GM21360 (cell line): Measurements from ENCODE around the gene ZNF93.
"Not testable (repeated sequence)": the region's sequence is repeated elsewhere in the genome, so short reads cannot be mapped to it uniquely, and the experiment has no call there.

ENCODE experiments used
- ATAC-seq: cut with Tn5 transposase; IDR thresholded peaks from one replicate; pipeline ENCODE4 v1.9.1; 2021; ENCODE audit warnings: mild to moderate bottlenecking, moderate library complexity; ENCODE audit not compliant: unreplicated experiment

ZNF93 gene

GRCh38 chr19:19933432-19934314 lies 32.9 kb downstream of the ZNF93 start:
- not testable (repeated sequence) for ATAC-seq

DNA sequence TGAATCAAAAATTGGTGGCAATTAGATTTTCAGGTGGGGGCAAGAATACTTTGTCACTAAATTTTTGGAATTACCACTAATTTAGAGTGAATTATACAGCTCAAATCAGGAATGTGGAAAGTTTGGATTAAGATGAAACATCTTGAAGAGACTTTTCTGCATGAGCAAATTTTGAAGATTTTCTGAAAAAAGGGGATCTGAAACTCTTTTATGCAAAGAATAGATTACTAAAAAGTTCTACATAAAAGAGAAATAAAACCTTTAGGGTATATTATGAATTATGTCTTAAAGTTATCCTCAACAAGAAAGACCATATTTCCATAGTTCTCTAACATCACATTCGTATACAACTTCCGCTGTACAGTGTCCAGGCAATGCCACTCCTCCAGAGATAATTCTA lies 36.7 kb downstream of the ZNF93 start:
- no peak for ATAC-seq

GRCh38 chr19:19938449-19938848 lies 37.7 kb downstream of the ZNF93 start:
- no peak for ATAC-seq

GRCh38 chr19:19943848-19944582 lies 43.3 kb downstream of the ZNF93 start:
- ATAC-seq = no peak

DNA sequence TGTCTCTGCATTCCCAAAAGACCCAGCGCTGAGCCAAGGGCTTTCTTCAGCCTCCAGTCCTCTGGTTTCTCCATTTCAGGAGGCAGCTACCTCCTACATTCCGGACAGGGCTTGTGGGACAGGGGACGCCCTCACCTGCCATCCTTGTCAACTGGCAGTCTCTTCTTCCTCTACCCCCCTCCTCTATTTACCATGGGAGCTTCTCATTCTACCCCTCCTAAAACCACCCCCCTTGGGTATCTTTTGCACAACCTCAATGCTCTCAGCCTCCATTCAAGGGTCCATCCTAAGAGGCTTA lies 43.8 kb downstream of the ZNF93 start:
- ATAC-seq = no peak

DNA sequence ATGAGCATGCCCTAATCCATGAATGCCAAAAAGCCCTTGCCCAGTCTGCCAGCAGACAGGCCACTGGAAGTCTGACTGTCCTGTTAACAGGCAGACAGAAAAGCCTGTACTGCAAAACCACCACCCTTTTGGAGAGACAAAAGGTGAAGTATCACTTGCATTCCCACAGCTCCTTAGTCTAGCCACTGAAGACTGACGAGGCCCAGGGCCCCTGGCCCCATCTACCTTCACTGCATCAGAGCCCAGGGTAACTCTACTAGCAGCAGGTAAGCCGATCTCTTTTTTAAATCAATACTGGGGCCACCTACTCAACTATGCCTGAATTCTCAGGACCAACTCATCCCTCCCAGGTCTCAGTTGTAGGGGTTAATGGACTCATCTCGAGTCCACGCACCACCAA lies 45.5 kb downstream of the ZNF93 start:
- no peak for ATAC-seq

GRCh38 chr19:19948800-19949199 lies 48.1 kb downstream of the ZNF93 start:
- ATAC-seq = no peak

- ATAC-seq = no peak
These were observed 54.5 kb downstream of the ZNF93 start for GRCh38 chr19:19955208-19955607.

DNA sequence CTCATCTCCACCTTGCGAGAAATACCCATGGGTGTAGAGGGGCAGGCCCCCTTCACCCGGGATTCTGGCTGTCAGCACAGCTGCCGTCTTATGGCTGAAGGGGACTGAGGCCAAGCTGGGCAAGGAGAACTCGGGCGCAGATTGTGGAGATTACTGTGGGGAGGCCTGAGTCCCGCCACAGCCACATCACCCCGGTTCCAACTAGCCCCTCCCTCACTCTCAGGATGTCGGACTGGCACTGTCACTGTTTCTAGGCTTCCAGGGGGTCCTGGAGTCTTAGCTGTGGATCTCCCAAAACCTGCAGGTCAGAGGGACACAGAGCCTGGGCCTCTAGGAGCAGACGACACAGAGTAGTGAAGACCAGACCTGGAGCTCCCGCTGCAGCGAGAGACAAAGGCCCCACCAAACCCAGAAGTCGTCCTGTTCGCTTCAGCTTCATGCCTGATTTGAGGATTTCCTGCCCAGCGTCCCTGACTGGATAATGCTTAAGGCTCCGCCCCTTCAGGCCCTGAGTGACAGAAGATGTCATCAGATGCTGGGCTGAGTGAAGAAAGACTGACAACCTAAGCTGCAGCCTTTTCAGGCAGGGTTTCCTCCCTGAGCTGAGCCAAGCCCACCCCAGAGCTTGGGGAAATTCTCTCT lies 55.8 kb downstream of the ZNF93 start:
- no peak for ATAC-seq

GRCh38 chr19:19957766-19958165 lies 57.0 kb downstream of the ZNF93 start:
- not testable (repeated sequence) for ATAC-seq

DNA sequence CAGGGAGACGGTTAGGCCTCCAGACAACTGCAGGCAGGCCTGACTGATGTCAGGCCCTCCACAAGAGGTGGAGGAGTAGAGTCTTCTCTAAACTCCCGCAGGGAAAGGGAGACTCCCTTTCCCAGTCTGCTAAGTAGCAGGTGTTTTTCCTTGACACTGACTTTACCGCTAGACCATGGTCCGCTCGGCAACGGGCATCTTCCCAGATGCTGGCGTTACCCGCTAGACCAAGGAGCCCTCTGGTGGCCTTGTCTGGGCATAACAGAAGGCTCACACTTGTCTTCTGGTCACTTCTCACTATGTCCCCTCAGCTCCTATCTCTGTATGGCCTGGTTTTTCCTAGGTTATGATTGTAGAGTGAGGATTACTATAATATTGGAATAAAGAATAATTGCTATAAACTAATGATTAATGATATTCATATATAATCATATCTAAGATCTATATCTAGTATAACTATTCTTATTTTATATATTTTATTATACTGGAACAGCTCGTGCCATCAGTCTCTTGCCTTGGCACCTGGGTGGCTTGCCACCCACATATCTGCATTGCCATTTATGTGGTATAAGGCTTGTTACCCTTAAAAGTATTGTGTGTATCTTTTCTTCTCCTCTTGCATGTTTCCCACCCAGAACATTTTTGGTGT lies 58.5 kb downstream of the ZNF93 start:
- ATAC-seq = not testable (repeated sequence)

GRCh38 chr19:19964416-19964815 lies 63.7 kb downstream of the ZNF93 start:
- no peak for ATAC-seq

DNA sequence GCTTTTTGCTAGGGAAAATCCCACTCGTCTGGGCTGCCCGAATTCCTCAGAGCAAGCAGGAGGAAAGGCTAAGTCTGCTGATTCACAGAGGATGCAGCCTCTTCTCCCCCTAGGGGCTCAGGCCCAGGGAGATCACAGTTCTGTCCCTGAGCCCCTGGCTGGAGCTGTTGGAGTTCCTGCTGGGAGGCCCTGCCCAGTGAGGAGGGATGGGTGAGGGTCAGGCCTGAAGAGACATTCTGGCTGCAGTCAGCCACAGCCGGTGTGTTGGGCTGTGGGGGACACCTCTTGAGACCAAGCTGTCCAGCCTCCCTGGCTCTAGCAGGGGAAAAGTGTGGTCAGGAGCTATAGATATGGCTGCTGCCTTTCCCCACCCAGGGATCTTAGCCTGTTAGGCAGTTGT lies 65.4 kb downstream of the ZNF93 start:
- not testable (repeated sequence) for ATAC-seq

- no peak for ATAC-seq
These were observed 66.1 kb downstream of the ZNF93 start for GRCh38 chr19:19966862-19967261.
